Transverse colon (tissue), 4 donors: Measurements from ENCODE around the gene NDUFA6. TPM values are rescaled to one million over a fixed set of nuclear protein-coding genes. Genes with fewer than 3 reads are reported as not detected.
"Not testable (repeated sequence)": the region's sequence is repeated elsewhere in the genome, so short reads cannot be mapped to it uniquely, and the experiment has no call there.

Source experiments
- DNase-seq: peaks from one replicate; pipeline ENCODE4 v3.0.0-alpha.2; 2019
- H3K27ac ChIP-seq, 4 donors: fragments of 200-600 bp; sonication (generic); 2 replicates each; pipeline ENCODE4 v1.5.1; 2016 to 2018; ENCODE audit warnings: inconsistent platforms in 4 of 4
- H3K27me3 ChIP-seq: fragments of 200-600 bp; sonication (generic); 2 replicates; pipeline ENCODE4 v1.5.1; 2017; ENCODE audit warnings: inconsistent platforms
- H3K36me3 ChIP-seq, 4 donors: fragments of 200-600 bp; sonication (generic); 2 replicates each; pipeline ENCODE4 v1.5.1; 2017 to 2019; ENCODE audit warnings: inconsistent platforms in 4 of 4
- H3K4me1 ChIP-seq, 4 donors: fragments of 200-600 bp; sonication (generic); 2 replicates each; pipeline ENCODE4 v1.5.1; 2017 to 2020; ENCODE audit warnings: inconsistent platforms in 4 of 4
- H3K4me3 ChIP-seq, 4 donors: fragments of 200-600 bp; sonication (generic); 1 replicate in 1 of 4; 2 replicates in 3 of 4; pipeline versions ENCODE4 v1.5.1 to v1.6.1; 2017 to 2019; ENCODE audit warnings: inconsistent platforms in 4 of 4
- H3K9me3 ChIP-seq, 2 donors: fragments of 200-600 bp; sonication (generic); 2 replicates each; pipeline ENCODE4 v1.5.1; 2017 to 2019; ENCODE audit warnings: inconsistent platforms in 2 of 2
- CTCF ChIP-seq, 5 experiments: fragments of 200-600 bp in 3 of 5; fragments of 450-650 bp in 2 of 5; sonication (generic) in 3 of 5; IDR thresholded peaks; 1 replicate in 2 of 5; 2 replicates in 3 of 5; pipeline ENCODE4 v1.5.1; 2016 to 2017; ENCODE audit warnings: antibody characterized with exemption in 5 of 5, inconsistent platforms in 3 of 5, mild to moderate bottlenecking in 2 of 5, moderate library complexity in 1 of 5
- EP300 ChIP-seq: sonication (generic); formaldehyde crosslinking; IDR thresholded peaks from one replicate; pipeline ENCODE4 v1.6.1; 2017; ENCODE audit warnings: antibody characterized with exemption, low read depth
- POLR2A ChIP-seq: fragments of 450-650 bp; IDR thresholded peaks from one replicate; pipeline ENCODE4 v1.6.1; 2016; ENCODE audit warnings: antibody characterized with exemption, mild to moderate bottlenecking, moderate library complexity
- POLR2AphosphoS5 ChIP-seq, 3 donors: sonication (generic); formaldehyde crosslinking; IDR thresholded peaks; one replicate each; pipeline ENCODE4 v1.6.1; 2016; ENCODE audit warnings: antibody characterized with exemption in 3 of 3
- WGBS, 2 donors: methylation state at CpG; one replicate each; pipeline ENCODE4 v1.1.5; 2018; ENCODE audit warnings: low coverage in 1 of 2; 5-methylcytosine and 5-hydroxymethylcytosine counted together
- in situ Hi-C, 4 donors: fragments of 200-750 bp; cut with MboI; loops; one replicate each; pipeline versions ENCODE4 v1.15.0 to v1.15.1; 2017; ENCODE audit warnings: low sequenced_read_pairs in 3 of 4, low pct_ligation_motif_present in 1 of 4, low pct_unique_long_range_greater_than_20kb in 1 of 4
- intact Hi-C: fragments of 100-400 bp; cut with DNase I; formaldehyde crosslinking; loops from one replicate; pipeline ENCODE4 v1.15.1; 2023; ENCODE audit warnings: low total_unique reads
- total RNA-seq, 4 donors: library from RNA; depleted of rRNA; stranded (reverse); fragments of >200 nt; gene quantifications; one replicate each; pipeline ENCODE4 v1.1.0, GENCODE V29; 2016

NDUFA6 gene
- total RNA-seq, 4 donors from 2014 or later = 17.2 to 723 (median 88.7) TPM

GRCh38 chr22:42114721-42115120 is 24.1 kb upstream of the NDUFA6 start:
- no peaks in the 10 kb centered on the region for H3K36me3 ChIP-seq
- no peak overlapping the region for H3K4me3 ChIP-seq
- no peak for DNase-seq
- peaks cover 8 to 11% of the 10 kb centered on the region in 2 donors for H3K9me3 ChIP-seq
- in situ Hi-C loops = no loop called here
- peak in 2 of 5 experiments; percentile 10 to 11 for TF ChIP-seq CTCF (IDR thresholded peaks at IDR 0.05)
- no peak for TF ChIP-seq POLR2A
- no peak overlapping the region for H3K27ac ChIP-seq
- 95 to 100% methylated on average over 2 to 7 of the region's 7 CpGs for WGBS, 2 donors
- no peaks in the 10 kb centered on the region for H3K27me3 ChIP-seq
- intact Hi-C loops = no loop called here
- H3K4me1 ChIP-seq = no peaks in the 10 kb centered on the region

- in situ Hi-C loops, H3K4me3 ChIP-seq, H3K27ac ChIP-seq, intact Hi-C loops, H3K27me3 ChIP-seq, DNase-seq, H3K4me1 ChIP-seq, H3K36me3 ChIP-seq: not testable (repeated sequence)
- WGBS, 2 donors = 28% methylated on average over 2 to 4 of the region's 4 CpGs
- H3K9me3 ChIP-seq = peaks cover 8 to 11% of the 10 kb centered on the region in 2 donors
These were observed 22.2 kb upstream of the NDUFA6 start for GRCh38 chr22:42112793-42113192.

- no peak for DNase-seq
- Histone ChIP-seq H3K27ac (no peak overlapping the region), H3K27me3 (no peaks in the 10 kb centered on the region), H3K4me1 (no peaks in the 10 kb centered on the region), H3K9me3 (peaks cover 8 to 11% of the 10 kb centered on the region in 2 donors), H3K36me3 (no peaks in the 10 kb centered on the region), H3K4me3 (no peak overlapping the region)
- in situ Hi-C loops (no loop called here), intact Hi-C loops (no loop called here)
- TF ChIP-seq POLR2A (no peak), EP300 (no peak), POLR2AphosphoS5 (IDR thresholded peaks at IDR 0.05) (no peak), CTCF (IDR thresholded peaks at IDR 0.05) (no peak)
- 93 to 100% methylated on average over 1 to 4 of the region's 4 CpGs for WGBS, 2 donors
These were observed 21.2 kb upstream of the NDUFA6 start for GRCh38 chr22:42111798-42112197.

GRCh38 chr22:42108848-42109247 is 18.3 kb upstream of the NDUFA6 start:
- H3K36me3 ChIP-seq = no peaks in the 10 kb centered on the region
- H3K4me3 ChIP-seq = no peak overlapping the region
- TF ChIP-seq POLR2AphosphoS5 (IDR thresholded peaks at IDR 0.05) = no peak
- no peak for TF ChIP-seq POLR2A
- TF ChIP-seq EP300 = no peak
- TF ChIP-seq CTCF (IDR thresholded peaks at IDR 0.05) = no peak
- in situ Hi-C loops (no loop called here), intact Hi-C loops (no loop called here)
- no peaks in the 10 kb centered on the region for H3K27me3 ChIP-seq
- no peak overlapping the region for H3K27ac ChIP-seq
- H3K4me1 ChIP-seq = no peaks in the 10 kb centered on the region
- peaks cover 17 to 18% of the 10 kb centered on the region in 2 donors for H3K9me3 ChIP-seq
- WGBS, 2 donors = 71 to 85% methylated on average over 1 to 18 of the region's 18 CpGs
- no peak for DNase-seq

- H3K4me1 ChIP-seq, H3K4me3 ChIP-seq, DNase-seq, in situ Hi-C loops, intact Hi-C loops, H3K27ac ChIP-seq, H3K36me3 ChIP-seq, H3K27me3 ChIP-seq: not testable (repeated sequence)
- peaks cover 42 to 45% of the 10 kb centered on the region in 2 donors for H3K9me3 ChIP-seq
- 86 to 89% methylated on average over 2 to 6 of the region's 6 CpGs for WGBS, 2 donors
These were observed 13.8 kb upstream of the NDUFA6 start for GRCh38 chr22:42104332-42104860.
